HG02763 (cell line): Measurements from ENCODE around the gene CERS6.
A peak's percentile ranks its signal among the peaks of the same experiment; 100 is the strongest.

Experiments used
- ATAC-seq: cut with Tn5 transposase; IDR thresholded peaks from one replicate; pipeline ENCODE4 v1.9.1; 2021; ENCODE audit warnings: mild to moderate bottlenecking, moderate library complexity; ENCODE audit not compliant: unreplicated experiment

Gene CERS6

DNA sequence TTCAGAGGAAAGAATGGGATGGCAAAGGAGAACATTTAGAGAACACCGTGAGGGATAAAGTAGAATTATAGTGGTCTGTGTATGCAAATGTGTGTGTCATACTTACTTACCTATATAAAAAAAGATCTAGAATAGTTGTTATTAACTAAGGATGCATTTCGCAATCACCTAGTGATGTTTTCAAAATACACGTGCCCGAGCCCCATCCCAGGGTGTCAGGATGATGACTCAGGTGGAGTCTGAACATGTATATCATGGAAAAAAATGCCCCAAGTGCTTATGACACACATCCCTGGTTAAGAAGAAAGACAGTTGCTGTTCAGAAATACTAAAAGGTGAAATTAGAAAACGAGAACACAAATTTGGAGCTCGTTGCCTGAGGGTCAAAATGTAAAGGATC is 109.0 kb downstream of the CERS6 start:
- ATAC-seq: no peak

DNA sequence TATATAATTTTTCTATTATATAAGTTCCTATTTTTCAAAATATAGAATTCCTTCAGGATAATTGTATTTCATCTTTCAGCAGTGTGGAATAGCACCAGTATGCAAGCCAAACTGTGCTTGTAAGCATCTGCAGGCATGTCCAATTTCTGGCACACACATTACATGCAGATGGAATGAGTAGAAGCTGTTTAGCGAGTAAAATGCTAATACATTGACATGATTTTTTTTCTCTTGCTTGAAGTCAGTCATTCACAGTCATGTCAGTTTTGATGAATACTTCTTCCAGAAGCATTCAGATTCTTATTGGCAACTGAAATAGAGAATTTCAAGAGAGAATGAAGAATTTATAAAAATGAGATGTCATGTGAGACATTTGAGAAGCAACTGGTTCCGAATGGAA is 109.4 kb downstream of the CERS6 start:
- no peak for ATAC-seq

DNA sequence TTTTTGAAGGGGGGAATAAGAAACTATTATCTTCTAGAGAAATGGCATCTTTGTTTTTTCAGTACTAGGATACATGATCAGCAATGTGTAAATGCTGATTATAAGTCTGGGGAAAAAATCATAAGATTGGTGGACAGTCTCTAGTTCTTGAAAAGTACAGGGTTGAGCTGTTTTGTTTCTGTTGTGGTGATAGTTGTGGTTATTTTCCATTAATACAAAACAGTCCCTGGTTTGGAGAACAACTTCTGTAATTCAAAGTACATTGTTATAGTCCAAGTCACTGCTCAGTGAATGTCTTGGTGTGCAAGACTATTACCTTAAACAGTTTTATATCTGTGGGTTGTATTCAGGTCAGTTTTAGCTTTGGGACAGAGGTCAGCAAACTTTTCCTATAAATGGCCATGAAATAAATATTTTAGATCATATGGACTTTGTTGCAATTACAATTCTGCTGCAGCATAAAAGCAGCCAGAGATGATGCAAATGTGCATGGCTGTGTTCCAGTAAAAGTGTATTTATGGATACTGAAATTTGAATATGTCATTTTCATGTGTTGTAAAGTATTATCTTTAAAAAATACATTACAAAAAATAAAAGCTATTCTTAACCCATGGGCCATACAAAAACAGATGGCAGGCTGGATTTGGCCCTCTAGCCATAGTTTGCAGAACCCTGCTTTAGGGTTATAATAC is 111.0 kb downstream of the CERS6 start:
- no peak for ATAC-seq

DNA sequence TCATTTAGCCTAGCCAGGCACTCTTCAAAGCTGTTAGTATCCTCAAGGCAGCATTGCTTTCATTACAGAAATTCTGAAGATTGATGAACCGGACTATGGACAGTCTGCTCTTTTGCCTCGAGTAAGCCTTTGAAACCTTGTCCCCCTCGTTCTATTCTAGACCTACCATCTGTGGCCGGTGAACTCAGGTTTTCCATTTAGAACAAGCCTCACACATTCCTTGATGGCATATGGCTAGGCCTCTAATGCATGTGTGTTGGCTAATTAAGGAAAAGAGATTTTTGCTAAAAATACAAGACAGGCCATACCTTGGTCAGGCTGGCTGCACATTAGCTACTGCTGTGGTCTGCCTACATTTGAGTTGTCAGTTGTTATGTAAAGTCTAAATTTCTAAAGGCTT is 111.8 kb downstream of the CERS6 start:
- no peak for ATAC-seq

DNA sequence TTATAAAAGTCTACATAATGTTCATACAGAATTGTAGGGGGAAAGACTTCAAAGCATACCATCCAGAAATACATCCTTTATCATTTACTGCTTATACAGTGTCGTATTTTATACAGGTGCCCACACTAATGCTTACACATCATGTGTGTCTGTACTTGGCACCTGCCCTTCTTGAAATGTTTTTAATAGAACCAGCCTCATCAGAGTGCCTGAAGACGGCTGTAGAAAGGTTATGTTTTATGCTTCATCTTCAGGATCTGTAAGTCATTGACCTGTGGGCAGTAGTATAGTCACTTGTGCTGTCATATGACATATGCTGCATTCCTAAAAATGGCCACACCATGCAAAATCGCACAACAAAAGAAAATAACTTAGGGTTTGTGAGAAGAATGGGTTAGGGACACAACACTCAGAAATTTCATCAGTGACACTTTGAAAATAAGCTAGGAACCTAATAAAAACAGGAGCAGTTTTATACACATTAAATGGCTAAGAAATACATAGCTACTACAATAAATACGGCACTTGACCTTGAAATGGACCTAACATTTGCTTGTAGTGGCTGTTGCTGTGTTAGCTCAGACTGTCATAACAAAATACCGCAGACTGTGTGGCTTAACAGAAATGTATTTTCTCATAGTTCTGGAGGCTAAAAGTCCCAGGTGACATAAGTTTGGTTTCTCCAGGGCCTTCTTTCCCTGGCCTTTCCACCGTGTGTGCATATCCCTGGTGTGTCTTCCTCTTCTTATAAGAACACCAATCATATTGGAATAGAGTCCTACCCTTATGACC is 112.6 kb downstream of the CERS6 start:
- no peak for ATAC-seq

DNA sequence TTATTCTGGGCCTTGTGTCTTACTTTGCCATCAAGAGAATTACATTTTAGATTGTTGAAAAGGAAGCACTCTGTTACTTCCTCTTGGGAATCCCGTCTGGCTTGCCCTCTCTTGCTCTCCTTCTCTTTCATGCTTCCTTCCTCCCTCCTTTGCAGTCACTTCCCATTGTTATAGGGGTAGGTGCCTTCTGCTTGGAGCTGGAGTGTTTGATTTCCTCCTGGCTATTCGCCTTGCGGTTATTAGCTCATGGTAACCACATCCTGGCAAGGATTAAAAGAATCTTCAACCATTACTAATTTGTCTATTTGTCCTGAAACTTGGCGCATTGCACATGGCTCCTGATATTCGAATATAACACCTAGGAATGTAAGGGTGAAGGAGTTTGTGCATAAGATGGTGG is 115.0 kb downstream of the CERS6 start:
- no peak for ATAC-seq

DNA sequence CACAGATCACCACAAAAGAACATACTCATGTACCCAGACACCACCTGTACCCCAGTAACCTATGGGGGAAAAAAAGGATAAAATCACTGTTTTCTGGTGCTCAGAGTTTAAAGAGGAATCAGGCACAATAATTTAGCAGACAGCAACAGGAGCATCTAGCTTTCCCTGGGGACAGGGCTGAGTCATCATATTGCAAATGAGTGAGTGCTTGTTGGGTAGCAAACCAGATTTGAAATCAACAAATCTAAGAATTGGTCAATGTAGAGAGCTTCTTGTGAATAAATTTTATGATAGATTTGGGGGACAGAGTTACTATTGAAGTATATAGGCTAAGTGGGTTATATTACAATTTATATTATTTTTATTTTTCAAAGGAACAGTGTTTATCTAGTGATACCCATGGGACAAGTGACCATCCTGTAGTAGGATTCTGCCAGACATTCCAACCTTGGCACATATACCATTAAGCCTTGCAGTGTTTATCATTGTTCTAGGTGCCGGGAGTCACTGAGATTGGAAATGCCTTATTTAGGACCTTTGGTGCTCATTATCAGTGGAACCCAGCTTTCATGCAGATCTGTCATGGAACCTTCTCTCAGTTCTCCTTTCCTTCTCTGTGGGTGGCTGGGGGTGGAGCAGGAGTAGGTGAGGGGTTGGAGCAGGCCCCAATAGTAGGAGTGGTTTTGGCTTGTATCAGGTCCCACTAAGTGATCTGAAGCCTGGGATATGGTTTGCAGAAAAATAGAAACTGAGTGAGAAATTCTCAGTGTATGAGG is 117.2 kb downstream of the CERS6 start:
- ATAC-seq: no peak

DNA sequence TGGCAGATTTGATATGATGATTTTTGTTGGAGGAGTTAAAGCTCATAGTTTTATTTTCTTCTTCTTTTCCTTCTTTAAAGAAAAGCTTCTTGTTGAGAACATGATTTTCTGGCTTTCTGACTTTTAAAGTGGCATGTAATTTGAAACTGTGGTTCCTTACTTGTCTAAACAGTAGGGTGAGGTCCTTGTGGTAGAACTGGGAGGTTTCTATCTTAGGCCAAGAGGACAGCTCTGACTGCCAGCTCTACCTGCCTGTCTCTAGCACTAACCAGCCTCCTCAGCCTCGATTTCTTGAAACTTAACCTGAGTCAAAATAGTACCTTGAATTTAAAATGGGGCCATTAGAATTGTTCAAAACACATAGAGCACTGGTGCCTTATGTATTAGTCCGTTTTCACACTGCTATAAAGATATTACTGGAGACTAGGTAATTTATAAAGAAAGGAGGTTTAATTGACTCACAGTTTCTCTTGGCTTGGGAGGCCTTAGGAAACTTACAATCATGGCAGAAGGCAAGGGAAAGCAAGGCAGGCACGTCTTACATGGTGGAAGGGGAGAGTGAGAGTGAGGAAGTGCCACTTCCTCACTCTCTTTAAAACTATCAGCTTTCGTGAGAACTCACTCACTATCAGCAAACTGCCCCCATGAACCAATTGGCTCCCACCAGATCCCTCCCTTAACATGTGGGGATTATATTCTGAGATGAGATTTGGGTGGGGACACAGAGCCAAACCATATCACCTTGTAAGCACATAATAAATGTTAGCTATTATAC is 119.0 kb downstream of the CERS6 start:
- ATAC-seq: no peak

DNA sequence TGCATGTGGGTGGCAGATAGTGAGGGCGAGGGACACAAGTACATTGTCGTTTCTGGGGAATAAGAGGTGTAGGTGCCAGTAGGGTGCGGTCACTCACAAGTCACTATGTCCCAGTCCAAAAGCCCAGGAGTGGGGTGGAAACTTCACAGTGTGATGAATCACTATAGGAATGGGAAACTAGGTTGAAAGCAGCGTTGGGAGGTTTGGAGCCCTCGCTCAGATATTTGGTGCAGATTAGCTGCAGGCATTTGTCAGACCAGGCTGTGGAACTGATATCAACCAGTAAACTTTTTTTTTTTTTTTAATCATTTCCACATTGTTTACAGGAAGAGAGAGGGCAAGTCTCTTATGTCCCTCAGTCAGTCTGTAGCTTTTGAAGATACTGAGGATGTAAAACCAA is 121.8 kb downstream of the CERS6 start:
- no peak for ATAC-seq

DNA sequence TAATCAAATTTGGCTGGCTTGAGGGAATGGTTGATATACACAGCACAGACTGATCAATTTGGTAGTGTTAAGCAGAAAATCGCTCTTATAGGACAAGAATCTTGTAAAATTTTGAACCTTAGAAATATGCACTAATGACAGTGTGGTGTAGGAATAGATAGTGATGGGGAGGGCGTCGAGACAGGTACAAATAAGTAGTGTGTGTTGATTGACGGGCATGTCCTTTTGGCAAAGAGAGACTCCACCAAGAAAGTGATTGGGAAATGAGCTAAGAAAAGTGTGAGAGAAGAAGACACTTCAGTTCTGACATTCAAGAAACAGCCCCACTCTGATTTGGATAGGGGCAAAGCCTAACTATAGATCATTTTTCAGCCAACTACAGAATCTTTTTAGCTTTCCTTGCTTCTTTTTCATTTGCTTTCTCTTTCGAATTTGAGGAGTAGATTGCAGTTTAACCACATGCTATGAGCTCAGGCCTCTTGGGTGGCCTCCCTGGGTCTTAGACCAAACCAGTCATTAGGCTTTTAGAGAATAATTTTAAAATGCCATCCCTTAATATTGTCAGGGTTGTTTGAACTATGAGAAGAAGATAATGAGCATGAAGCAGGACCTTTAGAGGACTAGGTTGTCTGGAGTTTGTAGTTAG is 127.1 kb downstream of the CERS6 start:
- peak; percentile 46 for ATAC-seq

DNA sequence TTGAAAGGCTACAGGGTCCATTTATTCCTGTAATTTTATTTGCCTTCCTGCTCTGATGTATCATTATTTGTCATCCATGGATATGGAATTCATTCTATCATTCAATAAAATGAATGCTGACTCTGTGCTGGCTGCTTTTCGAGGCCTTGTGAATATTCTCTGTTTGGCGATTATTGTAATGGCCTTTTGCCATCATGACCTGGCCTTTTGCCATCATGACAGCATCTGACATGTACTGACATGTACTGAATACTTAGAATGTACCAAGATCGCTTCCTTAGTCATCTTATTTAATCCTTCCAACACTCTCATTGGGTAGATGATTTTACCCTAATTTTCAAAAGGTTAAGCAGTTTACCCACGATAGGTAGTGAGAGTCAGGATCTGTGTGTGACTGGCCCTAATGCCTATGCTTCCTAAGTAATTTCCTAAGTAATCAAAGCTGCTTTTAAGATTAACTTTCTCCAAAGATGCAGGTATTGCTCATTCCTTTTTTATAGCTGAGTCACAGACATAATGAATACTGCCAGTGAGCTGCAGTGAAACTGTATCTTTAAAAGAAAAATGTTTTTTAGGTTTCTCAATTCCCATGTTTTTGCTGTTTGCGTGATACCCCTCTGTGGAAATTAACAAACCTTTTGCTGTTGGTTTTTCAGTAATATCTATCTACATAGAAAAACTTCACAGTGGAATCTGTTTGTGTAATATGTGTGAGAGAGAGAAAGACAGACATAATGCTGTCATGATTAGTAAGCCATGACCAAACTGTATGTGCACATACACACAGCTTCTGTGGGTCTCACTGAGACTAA is 127.8 kb downstream of the CERS6 start:
- no peak for ATAC-seq

DNA sequence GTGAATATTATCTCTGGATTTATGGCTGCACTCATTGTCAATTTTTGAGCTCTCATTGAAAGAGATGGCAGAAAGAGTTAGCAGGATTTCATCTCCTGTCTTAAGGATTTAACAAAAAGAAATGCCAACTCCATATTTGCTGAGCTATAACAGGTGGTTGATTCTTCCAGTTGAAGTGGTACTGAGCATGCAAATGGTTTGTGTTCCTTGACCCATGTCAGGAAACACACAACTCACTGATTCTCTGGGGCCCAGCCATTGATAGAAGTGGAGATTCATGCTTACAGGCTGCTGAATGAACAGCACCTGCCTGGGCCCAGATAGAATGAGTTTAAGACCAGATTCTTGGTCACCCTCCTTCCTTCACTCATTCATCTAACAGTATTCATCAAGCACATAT is 128.8 kb downstream of the CERS6 start:
- peak; percentile 57 for ATAC-seq

DNA sequence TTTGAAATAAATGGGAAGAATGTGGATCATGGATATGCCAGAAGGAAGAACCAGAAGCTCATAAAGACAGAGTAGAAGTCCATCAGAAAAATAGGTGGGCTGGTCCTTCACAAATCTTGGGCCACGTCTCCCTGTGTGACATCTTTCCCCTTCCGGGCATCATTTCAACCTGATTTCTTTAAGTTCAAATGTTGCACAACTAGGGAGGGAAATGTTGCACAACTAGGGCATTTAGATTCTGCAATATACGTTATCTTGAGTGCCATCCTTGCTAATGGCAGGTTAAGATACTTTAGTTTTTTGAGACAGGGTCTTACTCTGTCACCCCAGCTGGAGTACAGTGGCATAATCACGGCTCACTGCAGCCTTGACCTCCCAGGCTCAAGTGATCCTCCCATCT is 129.6 kb downstream of the CERS6 start:
- ATAC-seq: no peak

DNA sequence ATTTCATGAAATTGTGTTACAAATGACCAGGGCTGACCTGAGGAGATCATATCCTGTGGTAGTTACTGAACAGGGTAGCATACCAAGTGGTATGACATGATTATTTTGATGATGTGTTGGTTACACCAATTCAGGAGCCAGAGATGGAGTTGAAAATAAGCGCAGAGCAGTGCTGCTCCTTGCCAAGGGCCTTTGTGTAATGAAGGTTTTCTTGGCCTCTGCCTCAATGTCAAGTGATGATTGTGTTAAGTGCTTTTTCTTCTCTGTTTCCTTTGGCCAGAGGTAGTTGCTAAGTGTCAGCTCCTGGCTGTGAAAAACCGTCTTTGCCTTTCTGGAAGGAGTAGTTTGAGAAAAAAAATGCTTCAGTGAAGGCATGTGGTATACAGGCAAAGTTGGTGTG is 131.2 kb downstream of the CERS6 start:
- ATAC-seq: no peak

DNA sequence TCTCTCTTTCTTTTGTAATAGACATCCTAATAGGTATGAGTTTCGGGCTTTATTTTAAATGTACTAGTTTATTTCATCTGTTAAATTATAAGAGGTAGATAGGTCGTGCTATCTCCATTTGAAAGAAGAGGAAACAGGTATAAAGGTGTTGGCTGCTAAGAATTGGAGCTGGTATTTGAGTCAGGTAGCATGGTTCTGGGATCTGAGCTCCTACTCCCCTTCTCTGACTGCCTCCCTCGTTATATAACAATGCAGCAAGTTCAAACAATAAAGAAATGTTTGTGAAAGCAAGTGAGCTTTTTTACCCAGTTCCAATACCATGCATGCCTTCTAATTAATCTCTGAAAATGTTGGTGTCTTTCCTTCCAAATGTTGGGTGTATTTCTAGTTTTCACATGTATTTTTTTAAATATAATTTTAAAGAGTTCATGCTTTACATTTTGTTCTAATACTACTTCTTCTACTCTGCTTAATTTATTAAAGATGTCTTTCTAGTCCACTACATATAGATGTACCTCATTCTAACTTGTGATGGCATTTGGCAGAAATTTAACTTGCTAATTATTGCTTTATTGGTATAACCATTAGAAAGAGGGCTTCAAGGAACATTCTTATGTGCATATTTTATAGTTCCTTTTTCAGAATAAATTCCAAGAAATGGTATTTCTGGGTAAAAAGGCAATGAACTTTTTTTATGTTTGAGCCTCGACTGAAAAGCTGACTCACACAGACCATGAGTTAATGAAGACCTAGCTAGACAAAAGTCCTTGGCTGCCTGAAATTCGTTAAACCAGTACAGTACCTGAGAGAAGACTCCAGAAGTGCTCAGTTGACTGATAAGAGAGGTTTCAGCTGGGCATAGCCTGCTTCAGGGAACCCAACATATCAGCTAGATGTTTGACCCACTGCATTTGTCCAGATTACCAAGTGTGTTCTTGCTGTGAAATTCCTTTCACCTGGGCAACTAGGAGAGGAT is 133.5 kb downstream of the CERS6 start:
- ATAC-seq: no peak

DNA sequence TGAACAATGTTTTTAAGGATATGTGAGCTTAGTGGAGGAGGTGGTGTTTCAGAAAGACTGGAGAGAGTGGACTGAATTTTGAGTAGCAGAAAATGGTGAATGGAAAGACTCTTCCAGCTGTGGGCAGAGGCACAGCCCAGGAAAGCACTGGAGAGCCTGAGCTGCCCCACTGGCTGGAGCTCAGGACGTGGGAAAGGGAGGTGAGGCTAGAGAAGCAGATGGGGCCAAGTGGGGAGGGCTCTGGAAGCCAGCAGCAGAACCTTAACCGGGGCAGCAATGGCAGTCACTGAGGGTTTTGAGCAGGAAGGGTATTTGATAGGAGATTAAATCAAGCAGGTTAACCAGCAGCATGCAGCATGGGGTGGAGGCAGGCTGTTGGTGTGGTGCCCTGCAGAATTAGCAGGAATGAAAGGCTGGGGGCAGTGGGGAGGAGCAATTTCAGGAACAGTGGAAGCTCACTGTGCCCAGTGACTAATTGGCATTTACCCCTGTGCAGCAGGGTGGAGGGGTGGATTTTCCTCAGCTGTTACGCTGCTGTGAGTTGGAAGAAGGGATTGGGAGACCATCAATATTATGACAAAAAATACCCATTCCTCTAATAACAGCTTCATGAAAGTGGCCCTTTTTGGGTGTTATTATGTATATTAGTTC is 136.2 kb downstream of the CERS6 start:
- ATAC-seq: no peak

DNA sequence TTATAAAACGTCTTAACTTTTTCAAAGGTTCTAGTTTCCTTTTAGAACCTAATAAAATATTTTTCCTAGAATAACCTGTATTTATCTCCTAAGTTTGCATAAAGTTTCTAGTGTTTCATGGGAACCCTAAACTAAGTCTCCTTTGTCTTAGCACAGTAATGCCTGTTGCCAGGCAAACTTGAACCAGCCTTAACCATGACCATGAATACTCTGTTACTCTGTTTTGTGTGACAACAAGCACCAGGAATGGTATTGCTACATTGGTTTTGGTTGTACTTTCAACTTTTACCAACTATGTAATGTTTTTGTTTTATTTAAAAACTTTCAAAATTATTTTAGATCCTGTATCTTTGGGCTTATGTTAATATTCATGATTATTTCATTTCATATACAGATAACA is 137.6 kb downstream of the CERS6 start:
- no peak for ATAC-seq

DNA sequence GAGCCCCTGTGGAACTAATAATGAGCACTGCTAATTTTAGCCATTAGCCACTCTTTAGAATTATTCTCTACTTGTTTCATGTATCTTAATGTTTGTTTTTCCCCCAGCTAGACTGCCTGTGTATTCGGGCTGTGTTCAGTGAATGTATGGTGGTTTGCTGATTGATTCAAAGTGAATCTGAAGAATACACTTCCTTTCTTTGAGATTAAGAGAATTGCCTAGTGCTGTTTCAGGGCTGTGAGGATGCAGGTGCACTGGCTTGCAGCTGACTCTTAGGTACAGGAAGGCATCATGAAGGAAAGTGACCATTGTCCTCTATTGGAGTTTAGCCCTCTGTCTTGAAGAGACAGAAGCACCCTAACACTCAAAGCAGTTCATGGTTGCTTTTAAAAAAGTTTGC is 138.7 kb downstream of the CERS6 start:
- peak; percentile 61 for ATAC-seq
